HL-60/S4 treated with retinoic acid at 250 ng/mL for 4 days and 3 days (cell line): Measurements from ENCODE around the gene HEY2.
"Not testable (repeated sequence)": the region's sequence is repeated elsewhere in the genome, so short reads cannot be mapped to it uniquely, and the experiment has no call there.

ENCODE experiments used
- in situ Hi-C: fragments of 300-500 bp; cut with MboI; formaldehyde crosslinking; loops from 2 replicates; pipeline ENCODE4 v1.7.0; 2022; ENCODE audit warnings: low sequenced_read_pairs

The HEY2 gene

GRCh38 chr6:125749173-125749864, at the start of gene HEY2:
HEY2 (plus strand) TSS chr6:125749632; CDS start chr6:125749777, 145 bp downstream.
- in situ Hi-C loops: no loop called here

- in situ Hi-C loops: no loop called here
Measured at GRCh38 chr6:125700581-125701353, 48.7 kb upstream of the HEY2 start.

- in situ Hi-C loops: no loop called here
Measured at GRCh38 chr6:125701354-125701668, 48.1 kb upstream of the HEY2 start.

GRCh38 chr6:125703882-125704281, 45.5 kb upstream of the HEY2 start:
- in situ Hi-C loops: not testable (repeated sequence)

- in situ Hi-C loops: no loop called here
Measured at GRCh38 chr6:125707615-125708243, 41.7 kb upstream of the HEY2 start.

- in situ Hi-C loops: no loop called here
Measured at GRCh38 chr6:125711013-125711675, 38.3 kb upstream of the HEY2 start.

- in situ Hi-C loops: no loop called here
Measured at GRCh38 chr6:125714441-125715090, 34.9 kb upstream of the HEY2 start.

- in situ Hi-C loops: no loop called here
Measured at GRCh38 chr6:125717120-125717731, 32.2 kb upstream of the HEY2 start.

- in situ Hi-C loops: no loop called here
Measured at GRCh38 chr6:125718109-125718508, 31.3 kb upstream of the HEY2 start.

- in situ Hi-C loops: no loop called here
Measured at GRCh38 chr6:125722886-125723285, 26.5 kb upstream of the HEY2 start.

GRCh38 chr6:125727216-125727615, 22.2 kb upstream of the HEY2 start:
- in situ Hi-C loops: no loop called here

GRCh38 chr6:125728739-125729138, 20.7 kb upstream of the HEY2 start:
- in situ Hi-C loops: no loop called here

GRCh38 chr6:125729983-125730382, 19.4 kb upstream of the HEY2 start:
- in situ Hi-C loops: no loop called here

- in situ Hi-C loops: no loop called here
Measured at GRCh38 chr6:125732398-125732797, 17.0 kb upstream of the HEY2 start.

GRCh38 chr6:125733516-125734300, 15.7 kb upstream of the HEY2 start:
- in situ Hi-C loops: no loop called here

GRCh38 chr6:125738276-125738675, 11.2 kb upstream of the HEY2 start:
- in situ Hi-C loops: no loop called here

- in situ Hi-C loops: no loop called here
Measured at GRCh38 chr6:125739364-125739763, 10.1 kb upstream of the HEY2 start.

- in situ Hi-C loops: no loop called here
Measured at GRCh38 chr6:125741336-125741735, 8.1 kb upstream of the HEY2 start.

- in situ Hi-C loops: no loop called here
Measured at GRCh38 chr6:125742024-125742423, 7.4 kb upstream of the HEY2 start.
